Epithelial cell of esophagus (primary cell): ENCODE data around the gene ABHD12.

Experiments
- DNase-seq: peaks from one replicate; pipeline ENCODE4 v3.0.0; 2010; ENCODE audit warnings: low read depth
- H3K4me3 ChIP-seq: 2 replicates; pipeline ENCODE4 v1.5.1; 2011; ENCODE audit warnings: mild to moderate bottlenecking, low read length, control low read depth
- TF ChIP-seq, protein P1 (sequence below): IDR thresholded peaks from 2 replicates; pipeline ENCODE4 v1.5.1; 2011; ENCODE audit warnings: low read depth, mild to moderate bottlenecking, low read length, control low read depth, inconsistent platforms; ENCODE audit not compliant: insufficient read depth; ENCODE audit errors: missing control alignments

ABHD12 gene

DNA sequence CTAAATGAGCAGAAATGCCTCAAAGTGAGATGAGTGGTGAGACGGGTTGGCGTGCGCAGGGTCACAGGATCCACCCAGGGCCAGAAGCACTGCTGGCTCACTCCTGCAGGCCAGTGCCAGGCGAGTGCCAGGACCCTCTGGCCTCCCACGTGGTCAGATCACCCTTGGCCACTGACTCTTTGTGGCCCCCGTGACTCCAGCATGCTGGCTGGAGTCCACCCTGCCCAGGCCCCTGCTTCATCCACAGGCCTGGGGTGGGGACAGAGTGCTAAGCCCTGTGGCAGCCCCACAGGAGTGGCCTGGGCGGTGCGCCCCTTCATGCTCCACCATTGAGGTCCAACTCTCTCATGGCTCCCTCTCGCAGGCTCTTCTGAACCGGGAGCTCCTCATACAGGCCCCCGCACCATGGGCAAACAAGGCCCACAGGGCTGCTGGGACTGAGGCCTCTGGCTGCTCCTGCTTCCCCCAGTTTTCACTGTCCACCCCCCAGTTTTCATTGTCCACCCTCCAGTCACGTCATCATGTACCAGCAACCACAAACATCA lies 61.6 kb downstream of the ABHD12 start:
- no peak overlapping the region for H3K4me3 ChIP-seq
- DNase-seq = no peak
- TF ChIP-seq, protein P1, sequence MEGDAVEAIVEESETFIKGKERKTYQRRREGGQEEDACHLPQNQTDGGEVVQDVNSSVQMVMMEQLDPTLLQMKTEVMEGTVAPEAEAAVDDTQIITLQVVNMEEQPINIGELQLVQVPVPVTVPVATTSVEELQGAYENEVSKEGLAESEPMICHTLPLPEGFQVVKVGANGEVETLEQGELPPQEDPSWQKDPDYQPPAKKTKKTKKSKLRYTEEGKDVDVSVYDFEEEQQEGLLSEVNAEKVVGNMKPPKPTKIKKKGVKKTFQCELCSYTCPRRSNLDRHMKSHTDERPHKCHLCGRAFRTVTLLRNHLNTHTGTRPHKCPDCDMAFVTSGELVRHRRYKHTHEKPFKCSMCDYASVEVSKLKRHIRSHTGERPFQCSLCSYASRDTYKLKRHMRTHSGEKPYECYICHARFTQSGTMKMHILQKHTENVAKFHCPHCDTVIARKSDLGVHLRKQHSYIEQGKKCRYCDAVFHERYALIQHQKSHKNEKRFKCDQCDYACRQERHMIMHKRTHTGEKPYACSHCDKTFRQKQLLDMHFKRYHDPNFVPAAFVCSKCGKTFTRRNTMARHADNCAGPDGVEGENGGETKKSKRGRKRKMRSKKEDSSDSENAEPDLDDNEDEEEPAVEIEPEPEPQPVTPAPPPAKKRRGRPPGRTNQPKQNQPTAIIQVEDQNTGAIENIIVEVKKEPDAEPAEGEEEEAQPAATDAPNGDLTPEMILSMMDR = no peak

DNA sequence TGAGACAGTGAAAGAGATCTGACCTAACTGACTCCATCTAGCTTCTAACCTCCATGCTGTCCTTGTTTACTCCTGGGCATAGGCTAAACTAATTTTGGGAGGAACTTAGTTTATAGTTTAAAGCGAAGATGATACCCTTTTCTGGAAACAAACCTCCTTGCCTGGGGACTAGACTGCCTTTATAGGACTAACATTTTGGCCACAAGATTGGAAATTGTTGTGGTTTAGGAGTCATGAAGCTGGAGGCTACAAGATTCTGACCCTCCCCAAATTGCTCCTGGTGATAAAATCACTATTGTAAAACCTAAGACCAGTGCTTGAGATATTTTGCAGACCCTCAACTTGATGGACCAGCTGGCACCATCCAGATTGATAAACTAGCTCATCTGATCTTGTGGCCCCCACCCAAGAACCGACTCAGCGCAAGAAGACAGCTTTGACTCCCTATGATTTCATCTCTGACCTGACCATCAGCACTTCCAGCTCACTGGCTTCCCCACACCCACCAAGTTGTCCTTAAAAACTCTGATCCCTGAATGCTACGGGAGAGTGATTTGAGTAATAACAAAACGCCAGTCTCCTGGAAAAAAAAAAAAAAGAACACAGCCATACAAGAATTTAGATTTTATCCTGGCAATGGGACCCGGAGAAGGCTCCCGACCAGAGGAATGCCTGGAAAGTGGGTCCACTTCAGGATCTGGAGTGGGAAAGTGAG lies 63.0 kb downstream of the ABHD12 start:
- DNase-seq = no peak
- TF ChIP-seq, protein P1 = no peak

DNA sequence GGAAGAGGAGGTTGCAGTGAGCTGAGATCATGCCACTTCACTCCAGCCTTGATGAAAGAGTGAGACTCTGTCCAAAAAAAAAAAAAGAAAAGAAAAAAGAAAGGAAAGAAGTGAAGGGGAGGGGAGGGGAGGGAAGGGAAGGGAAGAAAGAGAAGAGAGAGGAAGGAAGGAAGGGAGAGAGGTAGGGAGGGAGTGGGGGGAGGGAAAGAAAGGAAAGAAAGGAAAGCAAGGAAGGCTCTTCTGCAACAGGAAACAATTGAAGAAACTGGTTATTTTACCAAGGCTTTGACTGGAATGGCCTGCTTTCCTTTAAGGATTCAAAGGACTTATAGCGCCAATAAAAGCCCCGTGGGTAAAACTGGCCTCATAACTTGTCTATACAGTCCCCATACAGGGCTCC lies 64.6 kb downstream of the ABHD12 start:
- TF ChIP-seq, protein P1 = no peak
- no peak overlapping the region for H3K4me3 ChIP-seq
- DNase-seq = no peak

More for the DNA sequence above, 63.0 kb downstream of the ABHD12 start:
- H3K4me3 ChIP-seq = no peak overlapping the region

DNA sequence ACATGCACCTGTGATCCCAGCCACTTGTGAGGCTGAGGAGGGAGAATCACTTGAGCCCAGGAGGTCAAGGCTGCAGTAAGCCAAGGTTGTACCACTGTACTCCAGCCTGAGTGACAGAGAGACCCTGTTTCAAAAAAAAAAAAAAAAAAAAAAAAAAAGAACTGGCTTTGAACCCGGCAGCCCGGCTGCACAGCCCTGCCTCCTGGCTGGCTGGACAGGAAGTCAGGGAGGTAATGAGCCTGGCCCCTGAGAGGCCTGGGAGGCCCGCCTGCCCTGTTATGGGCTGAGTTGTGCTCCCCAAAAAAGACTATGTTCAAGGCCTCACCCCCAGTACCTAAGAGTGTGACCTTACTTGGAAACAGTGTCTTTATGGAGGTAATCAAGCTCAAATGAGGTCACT lies 65.6 kb downstream of the ABHD12 start:
- DNase-seq = no peak
- TF ChIP-seq, protein P1 = no peak
- no peak overlapping the region for H3K4me3 ChIP-seq

DNA sequence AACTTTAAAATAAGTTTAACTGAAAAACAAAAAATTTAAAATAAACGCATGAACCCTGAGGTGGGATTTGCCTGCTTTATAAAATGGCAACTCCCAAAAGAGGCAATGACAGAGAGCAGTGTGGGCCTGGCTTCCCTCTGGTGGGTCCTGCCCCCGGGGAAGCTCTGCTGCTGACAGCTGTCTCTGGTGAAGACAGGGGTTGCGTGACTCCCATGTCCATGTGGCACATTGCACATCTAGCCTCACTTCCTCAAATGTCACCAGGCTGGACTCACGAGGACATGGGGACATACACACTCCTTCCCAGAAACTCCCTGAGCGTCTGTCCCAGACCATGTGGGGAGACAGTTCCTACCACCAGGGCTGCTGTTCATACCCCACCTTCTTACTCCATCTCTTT lies 66.2 kb downstream of the ABHD12 start:
- TF ChIP-seq, protein P1 = no peak
- no peak for DNase-seq
- H3K4me3 ChIP-seq = no peak overlapping the region

DNA sequence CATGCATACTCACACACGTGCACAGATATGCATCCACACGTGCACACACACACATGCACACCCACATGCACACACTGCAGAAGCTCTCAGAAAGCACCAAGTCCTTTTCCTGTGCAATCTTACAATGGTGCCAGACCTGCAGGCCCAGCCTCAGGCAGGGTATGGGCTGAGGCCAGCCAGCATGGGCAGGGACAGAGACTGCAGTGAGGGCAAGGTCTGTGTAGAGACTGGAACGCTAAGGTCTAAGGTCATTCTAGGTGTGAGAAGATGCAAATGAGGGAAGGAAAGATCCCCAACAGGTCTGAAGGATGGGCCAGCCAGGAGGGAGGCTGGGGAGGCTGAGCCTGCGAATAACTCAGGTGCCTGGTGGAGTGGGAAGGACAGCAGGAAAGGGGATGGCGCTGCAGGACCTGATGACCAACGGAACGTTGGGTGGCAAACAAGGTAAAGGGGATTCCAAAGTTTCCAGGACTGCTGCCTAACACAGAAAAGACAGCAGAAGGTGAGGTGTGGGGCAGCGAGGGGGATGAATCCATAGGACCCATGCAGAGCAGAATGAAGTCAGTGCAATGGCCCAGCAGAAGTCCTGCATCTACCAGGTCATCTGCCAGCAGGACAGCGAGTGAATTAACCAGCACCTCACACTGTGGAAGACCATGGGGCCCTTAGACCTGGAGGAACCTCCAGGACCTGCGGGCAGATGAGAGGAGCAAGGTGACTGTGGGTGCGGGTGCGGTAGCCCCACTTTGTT lies 67.0 kb downstream of the ABHD12 start:
- TF ChIP-seq, protein P1 = no peak
- DNase-seq = no peak
- no peak overlapping the region for H3K4me3 ChIP-seq
